GM12878 (cell line): ENCODE results near the gene ANKRD42.

Experiments used
- CBFB ChIP-seq: IDR thresholded peaks from 2 replicates; pipeline ENCODE4 v1.6.1; 2016; ENCODE audit warnings: antibody characterized with exemption, low read depth
- CREB1 ChIP-seq: IDR thresholded peaks from 2 replicates; pipeline ENCODE4 v1.6.1; 2012; ENCODE audit warnings: low read depth, mild to moderate bottlenecking, inconsistent platforms
- EZH2 ChIP-seq: IDR thresholded peaks from 2 replicates; pipeline ENCODE4 v1.6.1; 2012; ENCODE audit warnings: low read depth, mild to moderate bottlenecking, control low read depth, inconsistent platforms, low read length, borderline replicate concordance; ENCODE audit not compliant: control insufficient read depth
- HDAC2 ChIP-seq: fragments of 200-600 bp; sonication (generic); IDR thresholded peaks from 2 replicates; pipeline ENCODE4 v1.6.1; 2017
- MTA3 ChIP-seq: IDR thresholded peaks from 2 replicates; pipeline ENCODE4 v1.6.1; 2012; ENCODE audit warnings: low read length, inconsistent platforms, borderline replicate concordance
- NFYA ChIP-seq: IDR thresholded peaks from 2 replicates; pipeline ENCODE4 v1.6.1; 2011; ENCODE audit warnings: low read depth, mild to moderate bottlenecking, low read length, improper control_type of control experiment, borderline replicate concordance
- POLR2AphosphoS5 ChIP-seq: IDR thresholded peaks from 2 replicates; pipeline ENCODE4 v1.6.1; 2011; ENCODE audit warnings: mild to moderate bottlenecking, low read length, inconsistent platforms
- RB1 ChIP-seq: fragments of 450-650 bp; formaldehyde crosslinking; IDR thresholded peaks from 2 replicates; pipeline ENCODE4 v1.6.1; 2017; ENCODE audit warnings: mild to moderate bottlenecking, borderline replicate concordance
- SIN3A ChIP-seq: IDR thresholded peaks from 2 replicates; pipeline ENCODE4 v1.6.1; 2012; ENCODE audit warnings: low read depth, low read length, improper control_type of control experiment
- SMC3 ChIP-seq: IDR thresholded peaks from 2 replicates; pipeline ENCODE4 v1.6.1; 2011; ENCODE audit warnings: low read length, improper control_type of control experiment, borderline replicate concordance
- TF ChIP-seq, protein P1 (sequence below): IDR thresholded peaks from 2 replicates; pipeline ENCODE4 v1.6.1; 2011; ENCODE audit warnings: borderline replicate concordance, low read depth, mild to moderate bottlenecking, moderate library complexity, low read length; ENCODE audit not compliant: insufficient read depth, poor library complexity, severe bottlenecking
- TF ChIP-seq, protein P2 (sequence below), 3 experiments: IDR thresholded peaks in 2 of 3; conservative IDR thresholded peaks in 1 of 3; 2 replicates each; pipeline ENCODE4 v1.5.1; 2011; ENCODE audit warnings: low read depth in 3 of 3, low read length in 3 of 3, mild to moderate bottlenecking in 3 of 3, control low read depth in 2 of 3, moderate library complexity in 2 of 3, inconsistent platforms in 1 of 3, mixed read lengths in 1 of 3; ENCODE audit not compliant: control insufficient read depth in 2 of 3, insufficient read depth in 1 of 3; ENCODE audit errors: extremely low read depth in 1 of 3
- TF ChIP-seq, protein P3 (sequence below): fragments of 450-650 bp; IDR thresholded peaks from 2 replicates; pipeline ENCODE4 v1.6.1; 2017; ENCODE audit warnings: antibody characterized with exemption, mild to moderate bottlenecking, moderate library complexity
- TF ChIP-seq, protein P4 (sequence below): IDR thresholded peaks from 2 replicates; pipeline ENCODE4 v1.6.1; 2011; ENCODE audit warnings: low read depth, low read length, improper control_type of control experiment, borderline replicate concordance

DNA sequence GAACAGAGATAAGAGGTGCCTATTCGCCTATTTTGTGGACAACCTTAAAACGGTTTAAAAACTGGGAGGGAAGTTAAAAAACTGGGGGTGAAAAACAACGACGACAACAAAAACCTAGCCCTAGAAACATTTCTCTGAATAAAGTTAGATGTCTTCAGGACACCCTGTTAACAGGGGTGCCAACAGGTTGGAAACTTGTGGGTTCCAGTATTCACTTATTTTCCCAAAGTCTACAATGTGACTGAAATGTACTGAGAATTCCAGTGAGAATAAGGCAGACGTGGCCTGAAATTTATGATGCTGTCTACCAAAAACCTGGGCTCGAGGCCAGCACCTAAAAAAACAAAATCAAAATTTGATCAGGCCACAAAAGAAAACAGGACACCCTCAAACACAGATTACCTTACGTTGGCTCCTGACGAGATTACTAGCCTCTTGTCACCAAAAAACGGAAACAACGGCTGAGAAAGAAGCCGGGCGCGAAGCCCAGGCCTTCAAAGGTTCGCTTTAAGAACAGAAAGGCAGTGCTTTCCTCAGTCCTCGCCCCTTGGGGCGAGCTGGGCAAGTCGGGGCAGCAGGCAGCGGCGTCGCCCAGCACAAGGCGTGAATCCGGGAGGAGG is 91.7 kb downstream of the ANKRD42 start:
- TF ChIP-seq EZH2 (no peak), HDAC2 (no peak), SIN3A (no peak; the same call in 1 of the 2 replicates), POLR2AphosphoS5 (no peak), CREB1 (no peak), NFYA (no peak), CBFB (no peak), SMC3 (no peak), MTA3 (no peak), RB1 (no peak)
- TF ChIP-seq, protein P1, sequence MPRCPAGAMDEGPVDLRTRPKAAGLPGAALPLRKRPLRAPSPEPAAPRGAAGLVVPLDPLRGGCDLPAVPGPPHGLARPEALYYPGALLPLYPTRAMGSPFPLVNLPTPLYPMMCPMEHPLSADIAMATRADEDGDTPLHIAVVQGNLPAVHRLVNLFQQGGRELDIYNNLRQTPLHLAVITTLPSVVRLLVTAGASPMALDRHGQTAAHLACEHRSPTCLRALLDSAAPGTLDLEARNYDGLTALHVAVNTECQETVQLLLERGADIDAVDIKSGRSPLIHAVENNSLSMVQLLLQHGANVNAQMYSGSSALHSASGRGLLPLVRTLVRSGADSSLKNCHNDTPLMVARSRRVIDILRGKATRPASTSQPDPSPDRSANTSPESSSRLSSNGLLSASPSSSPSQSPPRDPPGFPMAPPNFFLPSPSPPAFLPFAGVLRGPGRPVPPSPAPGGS = no peak
- TF ChIP-seq, protein P2, sequence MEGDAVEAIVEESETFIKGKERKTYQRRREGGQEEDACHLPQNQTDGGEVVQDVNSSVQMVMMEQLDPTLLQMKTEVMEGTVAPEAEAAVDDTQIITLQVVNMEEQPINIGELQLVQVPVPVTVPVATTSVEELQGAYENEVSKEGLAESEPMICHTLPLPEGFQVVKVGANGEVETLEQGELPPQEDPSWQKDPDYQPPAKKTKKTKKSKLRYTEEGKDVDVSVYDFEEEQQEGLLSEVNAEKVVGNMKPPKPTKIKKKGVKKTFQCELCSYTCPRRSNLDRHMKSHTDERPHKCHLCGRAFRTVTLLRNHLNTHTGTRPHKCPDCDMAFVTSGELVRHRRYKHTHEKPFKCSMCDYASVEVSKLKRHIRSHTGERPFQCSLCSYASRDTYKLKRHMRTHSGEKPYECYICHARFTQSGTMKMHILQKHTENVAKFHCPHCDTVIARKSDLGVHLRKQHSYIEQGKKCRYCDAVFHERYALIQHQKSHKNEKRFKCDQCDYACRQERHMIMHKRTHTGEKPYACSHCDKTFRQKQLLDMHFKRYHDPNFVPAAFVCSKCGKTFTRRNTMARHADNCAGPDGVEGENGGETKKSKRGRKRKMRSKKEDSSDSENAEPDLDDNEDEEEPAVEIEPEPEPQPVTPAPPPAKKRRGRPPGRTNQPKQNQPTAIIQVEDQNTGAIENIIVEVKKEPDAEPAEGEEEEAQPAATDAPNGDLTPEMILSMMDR (IDR thresholded peaks at IDR 0.05 in 2 of 3, conservative IDR thresholded peaks at IDR 0.05 in 1 of 3; ENCODE audit: control insufficient read depth in 2 of 3, extremely low read depth in 1 of 3, insufficient read depth in 1 of 3, low read depth in 3 of 3, low read length in 3 of 3) = no peak
- TF ChIP-seq, protein P3, sequence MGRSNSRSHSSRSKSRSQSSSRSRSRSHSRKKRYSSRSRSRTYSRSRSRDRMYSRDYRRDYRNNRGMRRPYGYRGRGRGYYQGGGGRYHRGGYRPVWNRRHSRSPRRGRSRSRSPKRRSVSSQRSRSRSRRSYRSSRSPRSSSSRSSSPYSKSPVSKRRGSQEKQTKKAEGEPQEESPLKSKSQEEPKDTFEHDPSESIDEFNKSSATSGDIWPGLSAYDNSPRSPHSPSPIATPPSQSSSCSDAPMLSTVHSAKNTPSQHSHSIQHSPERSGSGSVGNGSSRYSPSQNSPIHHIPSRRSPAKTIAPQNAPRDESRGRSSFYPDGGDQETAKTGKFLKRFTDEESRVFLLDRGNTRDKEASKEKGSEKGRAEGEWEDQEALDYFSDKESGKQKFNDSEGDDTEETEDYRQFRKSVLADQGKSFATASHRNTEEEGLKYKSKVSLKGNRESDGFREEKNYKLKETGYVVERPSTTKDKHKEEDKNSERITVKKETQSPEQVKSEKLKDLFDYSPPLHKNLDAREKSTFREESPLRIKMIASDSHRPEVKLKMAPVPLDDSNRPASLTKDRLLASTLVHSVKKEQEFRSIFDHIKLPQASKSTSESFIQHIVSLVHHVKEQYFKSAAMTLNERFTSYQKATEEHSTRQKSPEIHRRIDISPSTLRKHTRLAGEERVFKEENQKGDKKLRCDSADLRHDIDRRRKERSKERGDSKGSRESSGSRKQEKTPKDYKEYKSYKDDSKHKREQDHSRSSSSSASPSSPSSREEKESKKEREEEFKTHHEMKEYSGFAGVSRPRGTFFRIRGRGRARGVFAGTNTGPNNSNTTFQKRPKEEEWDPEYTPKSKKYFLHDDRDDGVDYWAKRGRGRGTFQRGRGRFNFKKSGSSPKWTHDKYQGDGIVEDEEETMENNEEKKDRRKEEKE = no peak
- TF ChIP-seq, protein P4, sequence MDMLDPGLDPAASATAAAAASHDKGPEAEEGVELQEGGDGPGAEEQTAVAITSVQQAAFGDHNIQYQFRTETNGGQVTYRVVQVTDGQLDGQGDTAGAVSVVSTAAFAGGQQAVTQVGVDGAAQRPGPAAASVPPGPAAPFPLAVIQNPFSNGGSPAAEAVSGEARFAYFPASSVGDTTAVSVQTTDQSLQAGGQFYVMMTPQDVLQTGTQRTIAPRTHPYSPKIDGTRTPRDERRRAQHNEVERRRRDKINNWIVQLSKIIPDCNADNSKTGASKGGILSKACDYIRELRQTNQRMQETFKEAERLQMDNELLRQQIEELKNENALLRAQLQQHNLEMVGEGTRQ = no peak
